Measurements from ENCODE around the gene CHST8. TPM values are rescaled to one million over a fixed set of nuclear protein-coding genes. Genes with fewer than 3 reads are reported as not detected.

CHST8 gene
- total RNA-seq, 1 donor from 2014 or later: not detected

GRCh38 chr19:33810821-33811220 is 189.1 kb downstream of the CHST8 start:
- no peak overlapping the region for H3K4me3 Mint-ChIP-seq (ENCODE audit: unreplicated experiment)
- peaks cover 14% of the 10 kb centered on the region for H3K4me1 Mint-ChIP-seq (ENCODE audit: low read depth, unreplicated experiment)
- Histone ChIP-seq H3K9ac (ENCODE audit: low read length) (no peak overlapping the region), H3K4me2 (ENCODE audit: low read length) (no peak overlapping the region), H3K27me3 (ENCODE audit: insufficient read depth, low read length) (no peaks in the 10 kb centered on the region), H3K36me3 (ENCODE audit: insufficient read depth, low read length) (peaks cover 11% of the 10 kb centered on the region), H3K27ac (ENCODE audit: low read depth, low read length) (no peak overlapping the region), H3K4me3 (ENCODE audit: insufficient read depth, low read depth, low read length) (no peak overlapping the region), H3K79me2 (ENCODE audit: insufficient read depth, low read length) (peaks cover 10% of the 10 kb centered on the region), H2AFZ (ENCODE audit: low read depth, low read length) (no peak overlapping the region), H3K4me1 (ENCODE audit: insufficient read depth, low read length) (no peaks in the 10 kb centered on the region), H3K9me3 (ENCODE audit: insufficient read depth, low read depth, low read length) (no peaks in the 10 kb centered on the region), H4K20me1 (ENCODE audit: insufficient read depth, low read length) (peaks cover 54% of the 10 kb centered on the region)
- FAIRE-seq: no peak
- H3K9me3 Mint-ChIP-seq (ENCODE audit: unreplicated experiment): no peaks in the 10 kb centered on the region
- no peak for DNase-seq (ENCODE audit: low read depth)
- no peaks in the 10 kb centered on the region for H3K27me3 Mint-ChIP-seq (ENCODE audit: low read depth, unreplicated experiment)
- no peak for TF ChIP-seq EZH2 (IDR thresholded peaks at IDR 0.05; ENCODE audit: insufficient read depth, low read length)
- TF ChIP-seq CTCF (IDR thresholded peaks at IDR 0.05; ENCODE audit: insufficient read depth, low read depth, low read length): no peak
- H3K36me3 Mint-ChIP-seq (ENCODE audit: low read depth, unreplicated experiment): peaks cover 20% of the 10 kb centered on the region
- H3K27ac Mint-ChIP-seq (ENCODE audit: unreplicated experiment): no peak overlapping the region

GRCh38 chr19:33811246-33811645 is 189.5 kb downstream of the CHST8 start:
- Histone ChIP-seq H3K4me3 (ENCODE audit: insufficient read depth, low read depth, low read length) (no peak overlapping the region), H2AFZ (ENCODE audit: low read depth, low read length) (no peak overlapping the region), H3K9me3 (ENCODE audit: insufficient read depth, low read depth, low read length) (no peaks in the 10 kb centered on the region), H3K27me3 (ENCODE audit: insufficient read depth, low read length) (no peaks in the 10 kb centered on the region), H3K79me2 (ENCODE audit: insufficient read depth, low read length) (peaks cover 5% of the 10 kb centered on the region), H3K9ac (ENCODE audit: low read length) (no peak overlapping the region), H3K4me2 (ENCODE audit: low read length) (no peak overlapping the region), H3K4me1 (ENCODE audit: insufficient read depth, low read length) (no peaks in the 10 kb centered on the region), H3K36me3 (ENCODE audit: insufficient read depth, low read length) (peaks cover 11% of the 10 kb centered on the region), H4K20me1 (ENCODE audit: insufficient read depth, low read length) (peaks cover 49% of the 10 kb centered on the region), H3K27ac (ENCODE audit: low read depth, low read length) (no peak overlapping the region)
- no peak for TF ChIP-seq CTCF (IDR thresholded peaks at IDR 0.05; ENCODE audit: insufficient read depth, low read depth, low read length)
- TF ChIP-seq EZH2 (IDR thresholded peaks at IDR 0.05; ENCODE audit: insufficient read depth, low read length): no peak
- Mint-ChIP-seq H3K27ac (ENCODE audit: unreplicated experiment) (no peak overlapping the region), H3K4me1 (ENCODE audit: low read depth, unreplicated experiment) (peaks cover 14% of the 10 kb centered on the region), H3K36me3 (ENCODE audit: low read depth, unreplicated experiment) (peaks cover 20% of the 10 kb centered on the region), H3K9me3 (ENCODE audit: unreplicated experiment) (no peaks in the 10 kb centered on the region), H3K27me3 (ENCODE audit: low read depth, unreplicated experiment) (no peaks in the 10 kb centered on the region), H3K4me3 (ENCODE audit: unreplicated experiment) (no peak overlapping the region)
- FAIRE-seq (no peak), DNase-seq (ENCODE audit: low read depth) (no peak)

- FAIRE-seq: no peak
- Histone ChIP-seq H3K79me2 (ENCODE audit: insufficient read depth, low read length) (no peaks in the 10 kb centered on the region), H3K36me3 (ENCODE audit: insufficient read depth, low read length) (peaks cover 11% of the 10 kb centered on the region), H4K20me1 (ENCODE audit: insufficient read depth, low read length) (peaks cover 43% of the 10 kb centered on the region), H3K27me3 (ENCODE audit: insufficient read depth, low read length) (no peaks in the 10 kb centered on the region), H3K4me2 (ENCODE audit: low read length) (no peak overlapping the region), H3K4me1 (ENCODE audit: insufficient read depth, low read length) (no peaks in the 10 kb centered on the region), H3K27ac (ENCODE audit: low read depth, low read length) (no peak overlapping the region), H3K9ac (ENCODE audit: low read length) (no peak overlapping the region), H3K9me3 (ENCODE audit: insufficient read depth, low read depth, low read length) (no peaks in the 10 kb centered on the region), H2AFZ (ENCODE audit: low read depth, low read length) (no peak overlapping the region), H3K4me3 (ENCODE audit: insufficient read depth, low read depth, low read length) (no peak overlapping the region)
- Mint-ChIP-seq H3K27me3 (ENCODE audit: low read depth, unreplicated experiment) (no peaks in the 10 kb centered on the region), H3K4me1 (ENCODE audit: low read depth, unreplicated experiment) (peaks cover 14% of the 10 kb centered on the region), H3K4me3 (ENCODE audit: unreplicated experiment) (no peak overlapping the region), H3K27ac (ENCODE audit: unreplicated experiment) (peak overlapping the region; percentile 77), H3K36me3 (ENCODE audit: low read depth, unreplicated experiment) (peaks cover 20% of the 10 kb centered on the region), H3K9me3 (ENCODE audit: unreplicated experiment) (no peaks in the 10 kb centered on the region)
- no peak for DNase-seq (ENCODE audit: low read depth)
- TF ChIP-seq CTCF (IDR thresholded peaks at IDR 0.05; ENCODE audit: insufficient read depth, low read depth, low read length) (no peak), EZH2 (IDR thresholded peaks at IDR 0.05; ENCODE audit: insufficient read depth, low read length) (no peak)
These were observed 190.1 kb downstream of the CHST8 start for GRCh38 chr19:33811736-33812387.
